Hematopoietic multipotent progenitor cell treated with erythropoietin and hydrocortisone succinate and interleukin-3 and kit ligand, for 17 days (in vitro differentiated cells): ENCODE data around the gene SPAG16.

Experiments used
- DNase-seq: peaks from one replicate; pipeline ENCODE4 v3.0.0-alpha.2; 2015; ENCODE audit warnings: low spot score

Gene SPAG16

DNA sequence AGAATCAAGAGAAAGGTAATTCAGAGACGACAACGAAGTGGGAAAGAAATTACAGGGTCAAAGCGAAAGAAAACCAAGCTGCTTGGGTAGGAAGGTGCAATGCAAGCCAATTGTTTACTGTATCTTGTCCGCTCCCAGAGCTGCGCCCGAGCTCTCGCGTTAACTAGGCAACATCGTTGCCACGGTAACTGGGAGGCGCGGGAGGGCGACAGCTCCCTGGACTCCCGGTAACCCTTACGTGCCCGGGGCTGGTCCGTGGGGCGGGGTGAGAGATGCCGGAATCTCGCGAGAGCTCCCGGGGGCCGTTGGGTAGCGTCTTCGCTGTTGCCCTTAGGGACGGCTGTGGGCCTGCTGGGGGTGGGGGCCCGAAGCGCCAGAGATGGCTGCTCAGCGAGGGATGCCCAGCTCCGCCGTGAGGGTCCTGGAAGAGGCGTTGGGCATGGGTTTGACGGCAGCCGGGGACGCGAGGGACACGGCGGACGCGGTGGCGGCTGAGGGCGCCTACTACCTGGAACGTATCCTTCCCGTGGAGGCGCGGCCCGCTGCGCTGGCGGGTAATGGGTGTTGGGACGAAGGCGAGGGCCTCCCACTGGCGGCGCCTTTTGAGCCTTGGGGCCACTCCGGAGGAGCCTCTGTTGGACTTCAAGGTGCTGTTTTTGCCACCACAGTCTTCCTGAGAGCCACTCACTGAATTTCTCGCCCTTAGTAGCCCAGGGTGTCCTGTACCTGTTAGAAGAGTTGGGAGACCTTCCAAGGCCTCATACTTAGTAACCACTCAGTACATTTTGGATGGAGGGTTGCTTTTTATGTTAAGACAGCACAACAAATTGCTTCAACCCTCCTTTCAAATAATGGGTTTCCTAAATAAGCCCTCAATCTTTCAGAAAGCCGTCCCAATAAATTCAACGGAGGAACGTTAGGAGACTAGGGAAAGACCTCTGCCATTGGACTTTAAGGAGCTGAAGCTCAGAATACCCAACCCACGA is at the start of gene SPAG16:
TSS of gene SPAG16 (plus strand) at position 360 of the 986 bp plus-strand sequence.
- DNase-seq = peak; percentile 78

DNA sequence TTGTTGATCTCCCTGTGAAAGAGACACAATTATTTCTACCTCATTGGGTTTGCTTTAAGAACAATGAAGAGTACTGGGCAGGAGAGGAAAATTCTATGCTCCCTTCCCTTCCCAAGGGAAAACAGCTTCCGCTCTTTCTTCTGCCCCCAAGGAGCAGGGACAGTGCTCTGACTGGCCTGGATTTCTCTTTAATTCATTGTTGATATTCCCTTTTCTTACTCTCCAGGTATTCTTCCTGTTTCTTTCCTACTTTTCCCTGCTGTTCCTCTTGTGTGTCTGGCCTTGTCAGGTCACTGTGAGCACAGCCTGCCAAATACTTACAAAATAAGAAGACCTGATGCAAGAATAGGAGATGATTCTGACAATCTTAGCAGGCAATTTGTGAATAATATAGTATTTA is 49.6 kb upstream of the SPAG16 start:
- DNase-seq = no peak

DNA sequence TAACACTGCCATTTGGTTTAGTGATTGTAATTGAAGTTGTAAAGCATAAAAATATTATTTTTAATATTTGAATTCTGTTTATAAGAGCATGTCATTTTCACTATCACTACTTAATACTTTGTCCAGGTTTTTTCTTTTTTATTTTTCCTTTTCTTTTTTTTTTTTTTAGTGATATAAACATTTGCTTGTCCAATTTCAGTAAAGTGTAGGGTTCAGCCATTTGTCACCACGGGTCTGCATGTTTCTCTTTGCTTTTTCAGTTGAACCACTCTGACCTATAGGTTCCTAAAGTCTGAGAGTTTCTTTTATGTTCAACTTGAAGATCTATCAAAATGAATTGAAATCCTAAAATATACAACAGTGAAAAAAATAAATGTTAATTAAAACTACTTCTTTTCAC is 48.5 kb upstream of the SPAG16 start:
- DNase-seq = no peak

DNA sequence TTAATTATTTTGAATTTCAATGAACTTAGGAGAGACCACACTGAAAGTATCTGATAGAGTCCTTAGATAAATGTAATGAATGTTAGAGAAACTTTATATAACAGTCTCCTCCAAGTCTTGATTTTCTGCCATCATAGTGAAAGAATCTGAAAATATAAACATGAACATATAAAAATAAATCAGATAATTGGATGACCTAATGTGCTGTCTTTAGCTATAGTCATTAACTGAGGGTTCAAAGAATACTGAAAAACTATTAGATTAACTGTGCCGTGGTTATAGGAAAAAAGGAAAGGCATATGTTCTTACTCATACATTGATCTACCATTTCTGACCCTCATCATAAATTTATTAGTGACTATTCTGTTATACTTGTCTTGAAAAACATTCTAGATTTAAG is 47.0 kb upstream of the SPAG16 start:
- no peak for DNase-seq

DNA sequence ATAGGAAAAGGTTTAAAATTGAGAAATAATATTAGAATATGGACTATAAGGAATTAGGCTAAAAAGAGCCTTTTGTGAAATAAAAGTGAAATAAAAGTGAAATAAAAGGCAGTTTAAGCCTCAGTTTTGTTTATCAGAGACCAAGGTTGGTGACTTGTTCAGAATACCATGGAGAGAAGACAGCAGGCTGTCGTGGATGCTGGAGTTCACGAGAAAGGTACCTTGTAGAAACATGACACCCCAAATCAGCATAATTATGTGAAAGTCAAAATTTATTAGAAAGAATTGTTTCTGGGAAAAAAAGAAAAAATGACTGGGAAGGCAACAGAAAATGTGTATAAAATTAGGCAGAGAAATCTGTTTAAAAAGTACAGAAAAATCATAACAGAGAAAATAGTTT is 46.5 kb upstream of the SPAG16 start:
- DNase-seq = no peak

DNA sequence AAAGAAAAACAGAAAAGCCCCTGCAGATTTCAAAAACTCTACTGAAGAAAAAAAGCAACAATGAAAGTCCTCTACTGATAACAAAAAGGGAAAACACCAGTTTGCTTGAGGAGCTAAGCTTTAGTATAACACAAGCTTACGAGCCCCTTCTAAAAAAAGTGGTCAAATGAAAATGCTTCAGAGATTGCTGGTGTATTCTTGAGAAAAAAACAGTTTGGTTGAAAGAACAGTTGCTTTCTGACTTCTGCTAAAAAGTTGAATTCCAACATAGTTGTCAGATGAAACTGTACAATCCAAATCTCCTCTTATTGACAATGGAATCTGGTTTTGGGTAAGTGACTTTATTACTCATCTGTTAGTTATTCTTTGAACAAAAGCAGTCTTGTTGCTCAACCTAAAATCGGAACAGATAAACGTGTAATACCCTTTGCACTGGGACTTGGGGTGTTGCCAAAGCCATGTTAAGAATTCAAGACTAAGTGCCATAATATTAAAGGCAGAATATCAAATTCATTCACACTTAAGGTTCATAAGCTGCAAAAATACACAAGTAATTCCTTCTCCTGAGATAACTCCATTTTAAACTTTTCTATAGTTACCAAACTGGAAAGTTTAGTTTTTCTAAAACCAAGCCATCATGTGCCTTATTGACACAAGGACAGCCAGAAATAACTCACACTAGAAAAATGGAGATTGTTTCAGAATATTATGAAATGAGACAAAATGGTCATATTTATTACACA is 45.3 kb upstream of the SPAG16 start:
- no peak for DNase-seq

DNA sequence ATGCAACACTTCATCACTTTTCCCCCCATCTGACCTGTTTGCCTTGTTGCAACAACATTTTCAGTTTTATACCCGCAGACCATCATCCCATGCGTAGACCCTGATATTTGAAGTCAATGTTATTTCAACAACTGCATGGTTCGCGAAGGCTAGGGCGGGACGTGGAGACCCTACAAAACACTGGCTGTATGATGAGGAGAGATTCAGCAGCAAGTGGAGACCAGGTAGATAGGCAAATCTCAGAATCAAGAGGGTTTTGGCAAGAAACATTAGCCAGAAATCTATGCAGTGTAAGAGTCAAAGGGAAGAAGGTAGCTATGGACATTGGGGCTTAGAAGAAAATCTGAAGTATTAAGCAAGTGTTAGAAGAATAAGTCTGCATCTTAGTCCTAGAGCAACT is 42.4 kb upstream of the SPAG16 start:
- DNase-seq = no peak

DNA sequence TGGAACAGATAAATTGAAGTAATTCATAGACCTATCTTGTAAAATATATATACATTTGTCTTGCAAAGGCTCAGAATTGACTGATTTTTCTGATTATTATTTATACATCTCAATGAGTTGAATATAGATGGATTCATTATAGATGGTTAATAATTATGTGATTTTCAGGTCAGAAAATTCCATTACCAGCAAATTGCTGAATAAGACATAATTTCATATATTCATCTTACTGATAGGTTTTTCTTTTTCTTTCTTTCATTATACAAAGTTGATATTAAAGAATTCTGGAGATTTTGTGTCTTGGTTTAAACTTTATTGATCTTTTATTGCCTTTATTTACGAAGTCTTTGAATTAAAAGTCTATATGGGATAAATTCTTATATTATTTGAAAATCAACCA is 41.6 kb upstream of the SPAG16 start:
- DNase-seq = no peak

DNA sequence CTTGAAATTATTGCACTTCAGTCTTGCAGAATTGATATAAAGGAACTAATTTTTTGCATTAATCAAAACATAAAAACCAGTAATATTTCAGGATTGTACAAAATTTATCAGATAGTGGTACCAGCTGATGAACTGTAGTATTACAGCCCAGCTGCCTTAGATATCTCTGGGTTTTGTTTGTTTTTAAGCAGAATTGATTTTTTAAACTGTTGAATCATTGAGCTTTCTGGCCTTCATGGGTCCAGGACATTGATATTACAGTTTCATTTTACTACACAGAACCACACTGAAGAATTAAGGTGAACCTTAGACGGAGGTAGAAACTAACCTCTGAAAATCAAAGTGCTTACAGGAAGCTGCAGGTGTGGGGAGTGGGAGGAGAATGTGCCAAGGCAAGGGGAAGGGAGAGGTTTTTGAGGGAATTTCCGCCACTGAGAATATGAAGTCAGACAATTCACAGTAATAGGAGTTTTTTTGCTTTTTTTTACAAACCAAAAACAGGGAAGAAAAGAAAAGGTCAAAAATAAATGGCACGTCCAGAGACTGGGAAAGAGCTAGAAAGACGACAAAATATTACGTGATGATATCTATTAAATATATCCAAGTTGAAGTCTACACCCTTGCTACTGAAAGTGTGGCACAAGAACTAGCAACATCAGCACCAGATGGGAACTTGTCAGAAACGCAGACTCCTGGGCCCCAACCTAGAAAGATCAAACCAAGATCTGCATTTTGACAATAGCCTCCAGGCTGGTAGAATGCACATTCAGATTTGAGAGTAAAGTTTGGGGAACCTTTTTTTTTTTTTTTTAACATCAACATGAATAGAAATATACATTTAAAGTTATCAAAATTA is 40.8 kb upstream of the SPAG16 start:
- DNase-seq = no peak

DNA sequence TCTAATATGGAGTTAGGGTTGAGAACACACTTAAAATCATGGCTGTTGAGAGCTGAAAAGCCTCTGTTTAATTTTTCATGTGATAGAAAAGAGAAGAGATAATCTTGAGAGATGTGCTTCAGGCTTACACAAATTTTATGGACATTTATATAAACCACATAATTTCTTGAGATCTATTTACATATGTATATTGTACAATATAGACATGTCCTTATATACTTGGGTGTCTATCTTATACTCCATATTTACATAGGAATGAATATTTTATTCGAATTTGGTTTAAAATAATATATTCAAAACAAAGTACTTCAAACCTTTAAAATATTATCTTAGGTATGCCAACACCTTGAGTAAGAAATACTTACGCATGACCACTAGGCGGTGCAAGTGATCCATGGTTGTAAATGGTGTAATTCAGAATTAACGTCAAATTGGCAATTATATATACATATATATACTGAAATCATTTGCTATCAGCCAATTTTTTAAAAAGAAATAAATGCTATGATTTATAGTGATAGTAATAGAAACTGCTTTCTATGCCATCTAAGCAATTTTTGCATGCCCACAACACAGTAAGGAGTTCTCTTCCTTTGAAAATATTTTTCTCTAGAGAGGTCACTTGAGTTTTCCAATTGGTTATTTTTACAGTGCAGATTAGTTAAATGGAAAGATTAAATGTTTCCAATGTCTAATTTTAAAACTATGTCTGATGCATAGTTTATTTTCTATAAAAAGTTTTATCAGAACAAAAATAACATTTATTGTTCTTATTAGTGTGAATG is 37.6 kb upstream of the SPAG16 start:
- DNase-seq = peak; percentile 41

DNA sequence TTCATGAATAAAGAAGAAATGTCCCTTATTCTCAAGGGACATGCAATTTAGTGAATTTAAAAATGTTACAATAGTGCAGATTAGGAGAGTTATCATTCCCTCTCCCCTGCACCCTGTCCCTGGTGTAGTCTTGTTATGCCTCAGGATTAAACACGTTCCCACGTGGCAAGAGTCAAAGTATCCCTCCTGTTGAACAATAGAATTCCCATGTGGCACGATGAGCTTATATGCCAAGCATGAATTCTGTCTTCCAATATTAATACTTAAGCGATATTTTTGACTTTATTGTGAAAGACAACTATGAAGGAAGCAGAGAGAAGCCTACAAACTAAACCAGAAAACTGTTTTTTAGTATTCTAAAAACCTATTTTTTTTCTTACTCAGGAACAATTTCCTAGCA is 36.7 kb upstream of the SPAG16 start:
- DNase-seq = no peak

DNA sequence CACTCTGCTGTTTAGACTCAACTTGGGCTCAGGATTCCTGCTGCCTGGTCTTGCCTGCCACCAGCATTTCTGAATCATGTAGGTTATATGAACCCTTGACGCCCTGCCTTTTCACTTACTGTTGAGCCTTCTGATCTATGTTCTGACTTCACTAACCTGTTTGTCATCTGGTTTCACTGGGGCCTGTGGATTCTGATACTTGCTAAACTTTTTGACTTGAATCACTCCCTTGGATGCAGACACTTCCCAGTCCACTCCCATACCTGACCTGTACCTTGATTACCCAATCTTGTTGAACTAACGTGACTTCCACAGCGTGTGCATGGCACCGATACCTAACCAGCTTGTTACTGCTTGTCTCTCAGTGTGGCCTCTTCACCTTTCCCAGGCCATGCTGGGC is 35.6 kb upstream of the SPAG16 start:
- no peak for DNase-seq

DNA sequence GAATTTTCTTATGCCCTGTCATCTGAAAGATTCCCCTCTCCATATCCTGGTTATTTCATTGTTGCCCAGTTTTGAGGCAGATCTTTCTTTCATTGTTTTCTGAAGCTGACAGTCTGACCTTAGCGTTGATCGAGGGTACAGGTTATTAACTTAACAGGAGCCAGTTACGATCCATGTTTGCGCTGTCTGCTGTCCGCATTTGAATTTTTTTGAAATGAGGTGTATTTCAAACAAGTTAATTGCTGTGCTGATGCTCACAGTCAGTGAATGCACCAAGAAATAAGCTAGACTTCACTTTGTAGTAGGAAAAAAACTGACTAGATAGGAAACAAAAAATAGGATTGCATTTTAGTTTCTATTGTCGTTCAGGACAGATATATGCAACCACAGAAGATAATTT is 34.8 kb upstream of the SPAG16 start:
- DNase-seq = no peak

DNA sequence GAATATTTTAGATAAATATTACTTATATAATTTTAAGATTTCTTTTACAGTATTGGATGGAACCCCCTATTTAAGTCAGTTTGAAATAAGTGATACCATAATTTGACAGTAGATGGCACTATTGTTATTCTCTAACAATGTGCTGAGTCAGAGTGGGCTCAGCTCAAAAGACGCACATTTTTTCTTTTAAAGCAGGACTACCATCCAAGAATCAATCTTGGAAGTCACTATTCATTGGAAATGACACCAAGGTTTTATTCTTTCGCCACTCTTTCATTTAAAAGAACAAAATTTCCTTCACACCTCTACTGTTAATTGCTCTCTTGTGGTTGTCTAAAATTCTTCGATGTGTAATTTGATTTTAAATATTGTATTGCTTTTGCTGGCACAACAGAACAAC is 32.6 kb upstream of the SPAG16 start:
- DNase-seq = peak; percentile 49

DNA sequence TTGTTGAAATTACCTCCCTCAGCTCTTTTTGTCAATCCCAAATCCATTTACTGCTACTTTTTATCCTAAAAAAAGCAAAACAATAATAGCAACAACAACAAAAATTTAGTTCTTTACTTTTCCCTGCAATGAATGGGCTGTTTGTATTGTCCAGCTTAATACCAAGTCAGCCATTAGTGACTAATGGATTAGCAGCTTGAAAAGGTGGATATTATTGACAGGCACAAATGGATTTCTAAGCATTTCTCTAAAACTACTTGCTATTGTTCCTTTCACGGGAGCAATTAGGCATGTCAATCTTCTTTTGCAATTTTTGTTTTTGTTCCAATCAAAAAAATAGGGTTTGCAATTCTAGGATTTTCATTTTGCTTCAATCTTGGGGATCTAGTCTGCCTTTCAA is 32.1 kb upstream of the SPAG16 start:
- DNase-seq = no peak

DNA sequence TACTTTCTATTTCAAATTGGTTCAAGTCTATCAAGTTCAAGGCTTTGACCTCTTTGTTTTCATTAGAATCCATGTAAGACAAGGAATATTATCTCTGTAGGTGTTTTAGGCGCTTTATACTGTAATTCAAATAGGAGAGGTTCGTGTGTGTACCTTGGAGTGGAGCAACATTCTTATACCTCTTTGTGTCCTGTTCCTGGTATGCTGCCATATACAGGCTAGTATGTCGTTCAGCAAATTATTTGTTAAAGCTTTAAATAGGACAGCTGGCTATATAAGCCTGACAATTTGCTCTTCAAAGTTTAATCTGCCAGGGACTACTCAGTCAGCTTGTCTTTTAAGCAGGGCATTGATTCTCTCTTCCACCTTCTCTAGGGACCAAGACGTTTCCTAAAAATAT is 31.1 kb upstream of the SPAG16 start:
- no peak for DNase-seq

DNA sequence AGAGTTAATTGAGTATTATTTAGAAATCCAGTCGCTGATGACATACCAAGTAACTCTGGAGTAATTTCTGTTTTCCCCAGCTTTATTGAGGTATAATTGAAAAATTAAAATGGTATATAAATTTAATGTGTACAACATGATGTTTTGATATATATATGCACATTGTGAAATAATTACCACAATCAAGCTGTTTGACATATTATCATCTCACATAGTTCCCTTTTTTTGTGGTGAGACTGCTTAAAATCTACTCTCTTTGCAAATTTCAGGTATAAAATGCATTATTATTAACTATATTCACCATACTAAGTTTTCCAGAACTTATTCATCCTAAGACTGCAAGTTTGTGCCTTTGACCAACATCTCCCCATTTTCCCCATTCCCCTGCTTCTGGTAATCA is 25.0 kb upstream of the SPAG16 start:
- no peak for DNase-seq

DNA sequence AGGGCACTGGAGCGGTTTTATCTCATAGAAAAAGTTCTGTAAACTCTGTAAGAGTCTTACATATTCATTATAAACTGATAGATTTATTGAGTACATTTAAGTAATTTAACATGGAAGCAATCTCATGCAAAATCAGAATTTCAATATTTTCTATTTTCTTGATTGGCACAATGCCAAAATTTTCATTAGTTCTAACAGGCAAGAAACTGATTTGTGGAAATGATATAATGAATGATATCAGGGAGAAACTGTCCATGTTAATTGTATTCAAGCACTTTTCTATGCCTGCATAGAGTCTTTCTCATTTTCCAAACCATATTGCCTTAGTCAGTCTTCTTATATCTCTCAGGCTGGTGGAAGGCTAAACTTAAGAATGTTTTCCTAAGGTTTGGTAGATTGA is 23.0 kb upstream of the SPAG16 start:
- DNase-seq = no peak

DNA sequence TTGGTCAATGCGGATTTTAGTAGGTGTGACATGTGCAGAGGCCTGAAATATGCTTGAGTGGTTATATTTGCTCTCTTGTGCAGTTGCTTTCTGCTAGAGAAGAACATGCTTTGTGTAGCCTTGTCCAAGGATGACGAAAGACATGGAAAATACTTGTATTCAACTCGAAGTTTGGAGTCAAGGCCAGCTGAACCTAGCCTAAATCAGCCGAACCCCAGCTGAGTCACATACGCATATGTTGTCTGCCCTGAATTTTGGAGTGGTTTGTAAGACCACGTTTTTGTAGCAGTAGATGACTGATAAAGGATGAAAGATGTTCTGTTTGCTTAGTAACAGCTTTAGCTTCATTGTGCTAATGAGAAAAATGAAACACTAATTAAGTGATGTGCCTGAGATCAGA is 22.5 kb upstream of the SPAG16 start:
- no peak for DNase-seq

DNA sequence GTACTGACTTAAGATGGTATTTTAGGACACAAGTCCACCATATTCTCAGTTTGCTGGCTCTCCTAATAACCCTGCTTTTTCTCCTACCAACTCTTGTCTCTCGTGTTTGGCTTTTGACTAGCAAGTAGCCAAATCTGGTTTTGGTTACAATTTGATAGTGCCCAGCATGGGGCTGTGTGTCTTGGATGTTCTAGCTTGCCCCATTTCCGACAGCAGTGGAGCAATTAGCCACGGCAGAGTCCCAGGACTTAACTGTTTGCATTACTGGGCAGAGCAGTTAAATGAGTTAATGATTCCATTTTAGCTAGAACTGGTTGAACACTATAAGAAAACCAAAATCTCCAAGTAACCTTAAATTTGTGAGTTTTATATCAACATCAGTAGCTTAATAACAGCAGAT is 18.6 kb upstream of the SPAG16 start:
- DNase-seq = no peak

DNA sequence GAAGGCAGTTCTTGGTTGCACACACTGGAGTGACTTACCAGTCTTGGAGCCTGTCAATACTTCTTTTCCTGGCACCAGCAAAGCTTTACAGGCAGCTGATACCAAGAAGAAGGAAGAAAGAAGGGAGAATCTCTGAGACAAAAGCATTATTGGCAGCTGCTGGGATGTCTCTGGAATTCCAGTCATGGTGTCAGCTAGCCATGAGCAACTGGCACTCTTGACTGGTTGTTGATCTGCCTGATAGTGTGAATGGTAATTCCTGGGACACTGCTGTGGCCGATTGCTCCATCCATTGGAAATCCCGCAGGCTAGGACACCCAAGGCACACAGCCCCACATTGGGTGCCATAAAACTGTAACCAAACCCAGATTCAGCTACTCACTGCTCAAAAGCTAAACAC is 17.8 kb upstream of the SPAG16 start:
- no peak for DNase-seq

DNA sequence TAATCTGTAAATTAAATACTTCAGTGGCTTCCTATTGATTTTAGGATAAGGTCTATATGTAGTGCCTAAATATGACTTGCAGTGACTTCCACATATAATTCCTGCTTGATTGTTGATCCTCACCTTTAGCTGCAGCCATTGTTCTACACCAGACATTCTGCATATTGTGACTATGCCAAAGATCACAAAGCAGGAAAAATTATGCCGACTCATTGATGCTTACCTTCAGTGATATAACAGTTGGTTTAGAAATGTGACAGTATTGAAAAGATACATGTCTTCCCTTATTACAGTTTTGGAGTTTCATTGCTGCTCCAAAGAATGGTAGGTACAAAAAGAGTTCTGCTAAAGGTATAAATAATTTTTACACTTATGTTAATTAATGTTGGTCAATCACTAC is 12.3 kb upstream of the SPAG16 start:
- DNase-seq = no peak
